ENCODE measurements around the gene EDDM3A.
"Not testable (repeated sequence)": the region's sequence is repeated elsewhere in the genome, so short reads cannot be mapped to it uniquely, and the experiment has no call there.

EDDM3A gene

DNA sequence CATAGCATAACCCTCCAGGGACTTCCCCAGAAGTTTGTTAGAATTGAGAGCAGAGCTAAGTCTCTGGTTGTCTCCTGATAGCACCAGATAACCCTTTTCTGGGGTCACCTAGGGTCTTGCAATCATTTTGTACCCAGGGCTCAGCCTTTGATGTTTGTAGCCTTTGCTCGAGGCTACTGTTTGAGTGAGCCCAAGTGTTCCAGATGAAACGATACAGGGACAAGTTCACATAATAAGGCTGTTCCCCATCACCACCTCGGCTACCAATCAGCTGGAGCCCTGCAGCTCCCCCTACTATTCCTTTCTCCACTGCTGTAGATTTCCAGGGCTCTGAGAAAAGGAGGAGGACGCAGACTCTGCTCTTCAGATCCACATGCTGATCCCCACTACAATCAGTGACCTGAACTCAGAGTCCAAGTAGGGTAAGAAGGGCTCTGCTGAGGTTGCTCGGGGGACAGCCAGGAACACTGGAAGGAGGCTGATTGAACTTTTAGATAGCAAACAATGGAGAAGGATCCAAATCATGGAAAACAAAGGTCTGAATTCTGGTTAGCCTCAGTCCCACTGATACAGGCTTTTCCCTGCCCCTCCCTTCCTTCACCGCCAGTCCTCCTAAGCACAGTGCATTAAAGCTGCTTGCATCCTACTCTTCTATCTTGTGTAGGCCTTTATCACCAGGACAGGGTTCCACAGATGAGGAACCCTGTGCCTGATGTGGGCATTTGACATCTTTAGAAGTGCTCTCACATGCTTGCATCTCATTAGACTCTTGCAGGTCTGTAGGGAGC, at the start of gene EDDM3A:
Gene EDDM3A, plus strand, starts transcription at position 317 of the 788 bp plus-strand sequence. CDS start 1,694 bp downstream, outside the sequence.
- DNase-seq: no peak

- DNase-seq: no peak
Observed at GRCh38 chr14:20696764-20697163, 48.9 kb upstream of the EDDM3A start.

DNA sequence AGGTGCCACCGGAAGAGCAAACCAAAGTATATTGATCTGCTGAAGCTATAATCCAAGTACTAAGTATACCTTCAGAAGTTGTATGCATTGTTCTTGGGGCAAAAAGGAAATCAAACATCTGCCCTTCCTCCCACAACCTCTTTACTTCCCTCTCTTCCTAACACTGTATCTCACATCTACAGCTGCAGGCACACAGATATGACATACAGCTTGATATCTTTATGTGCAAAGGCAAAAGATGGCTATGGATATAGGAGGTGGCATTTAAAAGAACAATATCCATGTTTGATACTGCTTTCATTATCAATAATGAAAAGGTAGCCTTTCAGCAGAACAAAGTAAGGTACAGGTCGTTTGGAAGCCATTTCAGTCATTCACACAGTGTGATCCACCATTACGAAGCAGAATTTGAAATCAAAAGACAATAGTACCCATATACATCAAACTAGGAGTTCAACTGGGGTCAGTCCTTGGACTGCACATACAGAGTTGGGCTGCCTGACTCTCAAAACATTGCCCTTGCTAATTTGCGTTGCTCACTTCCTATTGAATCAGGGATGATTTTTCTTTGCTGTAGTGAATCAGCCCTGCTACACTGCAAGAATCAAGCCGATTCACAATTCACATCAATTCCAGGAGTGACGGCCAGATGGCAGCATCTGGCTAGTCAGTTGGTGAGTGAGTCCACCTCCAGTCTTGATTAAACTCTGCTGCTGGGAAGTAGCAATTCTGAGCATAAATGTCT, 48.2 kb upstream of the EDDM3A start:
- DNase-seq: peak; percentile 55

DNA sequence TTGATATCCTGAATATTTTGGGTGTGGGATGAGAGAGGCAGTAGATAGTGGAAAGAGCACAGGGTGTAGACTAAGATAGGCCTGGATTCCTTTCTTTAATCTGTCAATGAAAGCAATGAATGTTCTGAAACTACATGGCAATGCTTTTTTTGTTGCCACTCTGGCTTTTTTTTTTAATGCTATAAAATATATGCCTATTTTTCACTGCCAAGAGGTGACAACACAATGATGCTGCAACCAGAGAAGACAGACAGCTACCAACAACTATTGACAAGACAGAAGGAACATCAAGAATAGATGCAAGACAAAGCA, 47.7 kb upstream of the EDDM3A start:
- DNase-seq: no peak

DNA sequence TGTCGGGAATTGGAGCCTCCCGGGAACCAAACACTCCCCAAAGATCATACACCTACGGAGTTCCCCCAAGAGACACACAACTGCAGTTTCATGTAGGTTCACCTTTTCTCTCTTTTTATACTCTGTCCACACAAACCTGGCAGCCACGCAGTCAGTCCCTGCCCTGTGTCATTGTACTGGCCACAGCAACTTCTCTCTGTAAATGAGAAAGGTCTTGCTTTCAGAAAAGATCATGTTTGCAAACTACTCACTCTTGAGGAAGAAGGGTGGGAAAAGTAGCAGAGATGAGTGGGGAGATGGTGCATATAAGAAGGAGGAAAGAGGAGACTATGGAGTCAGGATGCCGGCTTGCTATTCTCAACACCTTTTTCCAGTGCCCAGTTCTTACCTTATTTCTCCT, 46.8 kb upstream of the EDDM3A start:
- no peak for DNase-seq

DNA sequence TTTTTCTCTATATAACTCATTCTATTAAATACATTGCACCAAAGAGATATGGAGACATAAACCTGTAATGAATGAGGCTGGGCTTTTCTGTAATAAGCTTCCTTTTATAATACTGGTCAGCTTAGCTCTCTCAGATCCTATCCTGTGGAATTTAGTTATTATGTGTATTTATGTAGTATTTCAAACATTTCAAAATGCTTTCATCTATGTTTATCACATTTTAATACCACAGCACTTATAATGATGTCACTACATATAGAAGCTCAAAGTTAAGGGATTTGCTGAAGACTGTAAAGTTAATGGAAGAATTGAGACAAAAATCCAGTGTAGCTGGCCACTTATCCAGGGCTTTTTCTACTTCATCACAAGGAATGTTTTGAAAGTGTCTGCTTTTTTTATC, 45.8 kb upstream of the EDDM3A start:
- no peak for DNase-seq

- not testable (repeated sequence) for DNase-seq
Observed at GRCh38 chr14:20700965-20701364, 44.7 kb upstream of the EDDM3A start.

- DNase-seq: no peak
Observed at GRCh38 chr14:20706657-20707355, 38.9 kb upstream of the EDDM3A start.

- DNase-seq: no peak
Observed at GRCh38 chr14:20707622-20708021, 38.1 kb upstream of the EDDM3A start.

- DNase-seq: no peak
Observed at GRCh38 chr14:20711261-20711660, 34.4 kb upstream of the EDDM3A start.

- DNase-seq: no peak
Observed at GRCh38 chr14:20711685-20712084, 34.0 kb upstream of the EDDM3A start.

DNA sequence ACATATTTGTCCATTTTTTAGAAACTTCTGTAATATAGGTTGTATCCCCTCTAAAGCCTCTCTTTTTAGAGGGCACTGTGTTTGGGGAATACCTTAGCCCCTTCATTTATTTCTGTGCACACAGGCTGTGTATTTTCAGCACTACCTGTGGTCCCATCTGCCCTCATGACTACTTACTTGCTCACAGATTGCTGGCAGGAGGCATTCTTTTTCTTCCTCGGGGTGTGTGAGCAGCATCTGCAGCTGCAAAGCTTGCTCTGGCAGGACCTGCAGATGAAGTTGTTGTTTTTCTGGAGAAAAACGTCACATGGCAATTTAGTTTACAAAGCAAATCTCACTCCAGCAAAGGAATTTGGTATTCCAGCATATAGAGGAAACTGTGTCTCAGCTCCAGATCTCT, 32.8 kb upstream of the EDDM3A start:
- no peak for DNase-seq

DNA sequence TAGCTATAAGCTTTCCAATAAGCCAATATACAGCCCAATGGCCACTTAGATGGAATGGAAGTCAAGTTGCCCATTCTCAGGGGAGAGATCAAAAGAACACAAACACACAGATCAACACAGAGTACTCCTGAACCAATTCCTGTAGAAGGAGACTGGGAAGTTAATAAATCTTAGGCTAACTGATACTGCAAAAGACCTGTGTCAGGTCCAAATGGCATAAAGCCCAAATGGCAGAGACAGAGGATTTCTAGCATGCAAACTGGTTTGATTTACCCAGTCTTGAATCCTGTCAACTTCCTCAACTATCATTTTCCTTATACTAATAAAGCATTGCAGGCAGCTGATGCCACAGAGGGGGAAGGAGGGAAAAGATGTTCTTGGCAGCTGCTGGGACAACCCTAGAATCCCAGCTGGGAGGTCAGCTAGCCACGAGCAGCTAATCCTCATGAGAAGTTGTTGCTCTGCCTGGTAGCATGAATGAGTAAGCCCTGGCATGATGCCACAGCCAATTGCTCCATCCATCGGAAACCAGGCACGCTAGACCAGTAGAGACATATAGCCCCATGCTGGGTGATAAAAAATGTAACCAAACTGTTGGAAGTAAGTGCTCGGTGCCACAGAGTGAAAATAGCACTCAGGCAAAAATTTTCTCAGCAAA, 31.0 kb upstream of the EDDM3A start:
- no peak for DNase-seq

- no peak for DNase-seq
Observed at GRCh38 chr14:20719777-20720176, 25.9 kb upstream of the EDDM3A start.

- DNase-seq: no peak
Observed at GRCh38 chr14:20720741-20721140, 24.9 kb upstream of the EDDM3A start.

DNA sequence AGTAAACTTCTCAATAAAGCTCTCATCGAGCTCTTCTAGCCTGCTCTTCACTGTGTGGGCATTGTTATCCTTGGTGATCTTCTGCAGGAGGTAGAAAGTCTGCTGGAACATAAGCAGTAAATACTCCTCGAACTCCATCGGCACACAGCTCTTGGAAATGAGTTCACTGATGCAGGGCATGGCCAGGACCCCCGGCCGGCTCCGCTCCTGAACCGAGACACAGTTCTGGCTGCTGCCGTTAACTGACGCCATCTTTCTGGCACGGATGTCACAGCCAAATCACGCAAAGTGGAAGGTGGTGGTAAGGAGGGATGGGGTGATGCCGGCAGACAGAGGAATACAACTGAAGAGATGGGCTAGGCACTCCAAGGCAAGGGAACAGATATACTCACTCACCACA, 23.7 kb upstream of the EDDM3A start:
- DNase-seq: no peak

DNA sequence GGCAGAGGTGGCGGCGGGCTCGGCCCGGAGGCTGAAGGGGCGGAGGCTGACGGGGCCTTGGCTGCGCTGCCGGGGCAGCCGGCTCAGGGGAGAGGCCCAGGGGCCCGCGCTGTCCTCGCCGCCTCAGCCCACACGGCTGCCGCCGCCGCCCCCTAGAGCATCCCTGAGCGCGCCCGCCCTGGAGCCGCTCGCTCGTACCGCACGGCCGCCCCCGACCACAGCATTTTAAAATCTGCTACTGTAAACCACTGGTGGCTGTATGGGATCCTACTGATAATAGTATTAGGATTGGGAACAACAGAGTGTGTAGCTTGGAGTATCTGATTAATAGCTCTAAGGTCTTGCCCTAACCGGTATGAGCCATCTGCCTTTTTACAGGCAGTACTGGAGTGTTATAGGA, 22.2 kb upstream of the EDDM3A start:
- DNase-seq: no peak

- not testable (repeated sequence) for DNase-seq
Observed at GRCh38 chr14:20726121-20726520, 19.6 kb upstream of the EDDM3A start.

DNA sequence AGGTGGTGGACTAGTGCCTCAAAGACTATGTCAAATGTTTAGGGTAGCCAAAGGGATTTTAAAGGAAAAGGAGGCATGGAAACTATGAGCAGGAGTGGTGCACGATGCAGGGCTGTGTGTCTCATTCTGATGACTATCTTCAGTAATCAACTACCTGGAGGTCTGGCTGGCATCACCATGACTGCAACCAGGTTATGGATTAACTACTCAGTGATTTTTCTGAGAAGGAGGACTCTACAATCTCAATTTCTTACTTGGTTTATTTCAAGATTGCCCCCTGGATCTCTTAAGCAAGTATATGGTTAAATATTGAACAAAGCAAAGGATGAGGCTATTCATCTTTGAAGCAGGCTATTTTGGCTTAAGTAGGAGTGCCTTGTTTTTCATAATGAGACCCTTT, 19.2 kb upstream of the EDDM3A start:
- DNase-seq: no peak

GRCh38 chr14:20730891-20731290, 14.8 kb upstream of the EDDM3A start:
- DNase-seq: no peak

GRCh38 chr14:20732477-20732876, 13.2 kb upstream of the EDDM3A start:
- DNase-seq: no peak

DNA sequence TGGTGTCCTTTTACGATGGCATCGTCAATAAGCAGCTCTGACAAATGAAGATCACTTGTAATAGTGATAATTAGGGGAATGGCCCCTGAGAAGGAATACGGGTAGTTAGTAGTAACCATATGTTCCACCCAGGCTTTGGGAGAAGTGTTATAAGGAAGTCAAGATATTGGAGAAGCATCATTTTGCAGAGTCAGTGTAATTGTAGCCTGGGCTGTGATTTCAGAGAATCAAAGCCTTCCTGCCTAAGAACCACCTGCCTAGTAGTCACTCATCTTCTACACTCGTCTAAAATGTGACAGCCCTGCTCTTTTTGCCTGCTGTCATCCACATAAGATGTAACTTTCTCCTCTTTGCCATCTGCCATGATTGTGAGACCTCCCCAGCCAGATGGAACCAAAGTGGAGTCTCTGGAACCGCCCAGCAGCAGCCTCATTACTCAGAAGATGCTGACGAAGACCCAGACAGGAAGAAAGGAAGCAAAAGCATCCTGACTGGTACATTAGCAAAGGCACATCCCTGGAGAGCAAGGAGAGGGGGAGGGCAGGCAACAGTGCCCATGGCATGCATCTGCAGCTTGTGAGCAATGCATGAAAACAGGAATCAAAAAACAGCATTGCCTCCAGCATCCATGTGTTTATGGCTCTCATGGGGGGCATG, 12.6 kb upstream of the EDDM3A start:
- no peak for DNase-seq
